RWPE2 (cell line): ENCODE data around the gene NXPE4.

ENCODE experiments used
- ATAC-seq: fragments of 200-7000 bp; cut with Tn5 transposase; 3 replicates; pipeline ENCODE4 v1.9.1; 2021; ENCODE audit warnings: low read depth
- DNase-seq: peaks from one replicate; pipeline ENCODE4 v3.0.0-alpha.2; 2020; ENCODE audit warnings: low spot score
- H3K27ac ChIP-seq: fragments of 450-650 bp; 2 replicates; pipeline ENCODE4 v1.5.1; 2017; ENCODE audit warnings: mild to moderate bottlenecking; ENCODE audit not compliant: poor library complexity, severe bottlenecking
- H3K27me3 ChIP-seq: fragments of 250-450 bp; sonication (Bioruptor Pico); 2 replicates; pipeline ENCODE4 v1.5.1; 2021; ENCODE audit warnings: mild to moderate bottlenecking, moderate library complexity; ENCODE audit not compliant: insufficient read depth, poor library complexity, severe bottlenecking
- H3K36me3 ChIP-seq: fragments of 250-450 bp; sonication (Bioruptor Pico); 2 replicates; pipeline ENCODE4 v1.5.1; 2020; ENCODE audit warnings: low read depth, mild to moderate bottlenecking, moderate library complexity
- H3K4me1 ChIP-seq: fragments of 250-450 bp; sonication (Bioruptor Pico); 2 replicates; pipeline ENCODE4 v1.5.1; 2021; ENCODE audit warnings: mild to moderate bottlenecking, moderate library complexity; ENCODE audit not compliant: insufficient read depth, poor library complexity, severe bottlenecking
- H3K4me3 ChIP-seq: fragments of 250-450 bp; sonication (Bioruptor Pico); 2 replicates; pipeline ENCODE4 v1.5.1; 2021; ENCODE audit warnings: mild to moderate bottlenecking, moderate library complexity; ENCODE audit not compliant: severe bottlenecking
- H3K9me3 ChIP-seq: fragments of 250-450 bp; sonication (Bioruptor Pico); 2 replicates; pipeline ENCODE4 v1.5.1; 2021; ENCODE audit warnings: mild to moderate bottlenecking, moderate library complexity; ENCODE audit not compliant: severe bottlenecking
- CTCF ChIP-seq: fragments of 450-650 bp; IDR thresholded peaks from one replicate; pipeline ENCODE4 v1.5.1; 2017; ENCODE audit warnings: mild to moderate bottlenecking, moderate library complexity; ENCODE audit not compliant: poor library complexity, severe bottlenecking

Gene NXPE4

GRCh38 chr11:114522818-114523217 lies 72.8 kb downstream of the NXPE4 start:
- no peak overlapping the region for H3K27ac ChIP-seq
- H3K9me3 ChIP-seq: no peaks in the 10 kb centered on the region
- ATAC-seq (no peak), DNase-seq (no peak)
- H3K4me1 ChIP-seq: no peaks in the 10 kb centered on the region
- H3K4me3 ChIP-seq: no peak overlapping the region
- no peaks in the 10 kb centered on the region for H3K36me3 ChIP-seq
- TF ChIP-seq CTCF: no peak
- H3K27me3 ChIP-seq: no peaks in the 10 kb centered on the region
